Activated naive CD4-positive, alpha-beta T cell treated with anti-CD3 and anti-CD28 coated beads for 36 hours (primary cell): ENCODE data around the gene OXSR1. TPM values are rescaled to one million over a fixed set of nuclear protein-coding genes. Genes with fewer than 3 reads are reported as not detected.
"Not testable (repeated sequence)": the region's sequence is repeated elsewhere in the genome, so short reads cannot be mapped to it uniquely, and the experiment has no call there.

Experiments
- CTCF ChIA-PET: fragments of 350-600 bp; sonication (Branson Sonifier 250); formaldehyde crosslinking; loops from one replicate; lab custom pipeline; 2021; ENCODE audit warnings: antibody characterized with exemption; lab: Charles Lee
- DNase-seq: peaks from one replicate; pipeline ENCODE4 v3.0.0-alpha.2; 2020
- H3K27ac Mint-ChIP-seq: one replicate; pipeline ENCODE4 v1.8.0; 2021; ENCODE audit warnings: mild to moderate bottlenecking, mixed read lengths
- H3K27me3 Mint-ChIP-seq: one replicate; pipeline ENCODE4 v1.8.0; 2021; ENCODE audit warnings: low read depth, mixed read lengths
- H3K36me3 Mint-ChIP-seq: one replicate; pipeline ENCODE4 v1.8.0; 2021; ENCODE audit warnings: low read depth, mixed read lengths
- H3K4me1 Mint-ChIP-seq: one replicate; pipeline ENCODE4 v1.8.0; 2021; ENCODE audit warnings: low read depth, mixed read lengths
- H3K4me3 Mint-ChIP-seq: one replicate; pipeline ENCODE4 v1.8.0; 2021; ENCODE audit warnings: mild to moderate bottlenecking, moderate library complexity, mixed read lengths
- H3K9me3 Mint-ChIP-seq: one replicate; pipeline ENCODE4 v1.8.0; 2021; ENCODE audit warnings: mixed read lengths
- intact Hi-C: fragments of 100-400 bp; cut with micrococcal nuclease; formaldehyde crosslinking; loops from one replicate; pipeline ENCODE4 v1.15.1; 2023
- total RNA-seq, 2 experiments: library from RNA; stranded (reverse); gene quantifications; one replicate each; pipeline ENCODE4 v1.2.3, GENCODE V29; 2021

Gene OXSR1
- total RNA-seq, 2 experiments from 2014 or later: 33.8 to 35.0 TPM

DNA sequence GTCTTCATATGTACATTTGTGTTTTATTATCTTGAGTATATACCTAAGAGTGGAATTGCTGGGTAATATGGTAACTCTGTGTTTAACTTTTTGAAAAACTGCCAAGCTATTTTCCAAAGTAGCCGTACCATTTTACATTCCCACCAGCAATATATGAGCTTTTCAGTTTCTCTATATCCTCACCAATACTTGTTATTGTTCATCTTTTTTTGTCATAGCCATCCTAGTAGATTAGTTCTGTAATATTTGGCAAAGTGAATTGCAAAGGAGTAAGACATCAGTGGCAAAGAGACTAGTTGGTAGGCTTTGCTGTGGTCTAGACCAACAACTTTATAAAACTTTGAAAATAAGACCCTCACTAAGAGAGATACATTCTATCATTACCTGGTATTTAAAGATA is 21.4 kb downstream of the OXSR1 start:
- Mint-ChIP-seq H3K36me3 (peaks cover 28% of the 10 kb centered on the region), H3K27ac (no peak overlapping the region), H3K4me1 (peaks cover 4% of the 10 kb centered on the region), H3K9me3 (peaks cover 4% of the 10 kb centered on the region), H3K27me3 (no peaks in the 10 kb centered on the region), H3K4me3 (no peak overlapping the region)
- DNase-seq: no peak
- intact Hi-C loops: no loop called here
- CTCF ChIA-PET: no interaction called here

DNA sequence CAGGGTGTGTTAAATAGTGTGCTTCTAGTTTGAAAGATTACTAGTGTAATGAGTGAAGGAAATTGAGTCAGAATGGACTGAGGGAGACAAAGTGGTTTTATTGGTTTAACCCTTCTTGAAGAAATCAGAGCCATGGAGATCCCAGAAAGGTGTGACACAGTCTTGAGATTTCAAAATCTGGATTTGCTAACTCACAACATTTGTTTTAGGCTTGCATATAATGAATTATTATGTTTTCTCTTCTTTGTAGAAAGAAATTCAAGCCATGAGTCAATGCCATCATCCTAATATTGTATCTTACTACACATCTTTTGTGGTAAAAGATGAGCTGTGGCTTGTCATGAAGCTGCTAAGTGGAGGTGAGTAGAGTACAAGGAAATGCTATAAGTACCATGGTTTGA is 25.1 kb downstream of the OXSR1 start:
- Mint-ChIP-seq H3K4me3 (no peak overlapping the region), H3K27me3 (no peaks in the 10 kb centered on the region), H3K4me1 (peaks cover 2% of the 10 kb centered on the region), H3K9me3 (peaks cover 4% of the 10 kb centered on the region), H3K27ac (no peak overlapping the region), H3K36me3 (peaks cover 25% of the 10 kb centered on the region)
- DNase-seq: no peak
- intact Hi-C loops: loop anchor here (2.0 kb wide), 1 partner anchor 16 kb away; no protein-coding TSS in a partner anchor
- CTCF ChIA-PET: interaction anchor here (0.6 to 1.3 kb wide), 2 partner anchors 36 to 108 kb away, joined by 3 to 4 read pairs; no protein-coding TSS in a partner anchor

DNA sequence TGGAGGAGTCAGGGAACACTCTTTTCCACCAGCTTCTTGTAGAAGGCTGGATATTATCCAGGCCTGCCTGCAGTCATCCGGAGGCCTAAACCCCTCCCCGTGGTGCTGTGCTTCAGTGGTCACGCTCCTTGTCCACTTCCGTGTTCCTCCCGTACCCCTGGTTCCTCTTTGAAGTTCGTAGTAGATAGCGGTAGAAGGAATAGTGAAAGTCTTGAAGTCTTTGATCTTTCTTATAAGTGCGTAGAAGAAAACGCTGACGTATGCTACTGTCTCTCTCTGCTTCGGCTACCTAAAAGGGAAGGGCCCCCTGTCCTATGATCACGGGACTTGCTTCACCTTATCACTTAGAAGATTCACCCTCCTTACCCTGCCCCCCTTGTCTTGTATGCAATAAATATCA is 37.6 kb downstream of the OXSR1 start:
- H3K4me3 Mint-ChIP-seq, intact Hi-C loops, H3K9me3 Mint-ChIP-seq, H3K27me3 Mint-ChIP-seq, DNase-seq, CTCF ChIA-PET, H3K27ac Mint-ChIP-seq: not testable (repeated sequence)
- Mint-ChIP-seq H3K36me3 (peaks cover 37% of the 10 kb centered on the region), H3K4me1 (peaks cover 40% of the 10 kb centered on the region)

DNA sequence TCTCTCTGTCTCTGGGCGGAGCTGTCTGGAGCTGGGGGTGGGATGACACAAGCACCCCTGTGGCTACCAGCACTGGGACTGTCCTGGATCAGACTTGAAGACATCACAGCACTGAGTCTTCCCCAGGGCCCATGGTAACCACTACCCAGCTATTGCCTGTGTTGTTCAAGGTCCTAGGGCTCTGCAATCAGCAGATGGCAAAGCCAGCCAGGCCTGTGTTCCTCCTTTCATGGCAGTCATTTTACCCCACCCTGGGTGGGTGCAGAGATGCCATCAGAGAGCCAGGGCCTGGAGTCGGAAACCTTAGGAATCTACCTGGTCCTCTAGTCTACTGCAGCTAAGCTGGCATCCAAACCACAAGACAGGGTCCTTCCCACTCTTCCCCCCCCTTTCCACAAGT is 38.4 kb downstream of the OXSR1 start:
- H3K4me1 Mint-ChIP-seq: peaks cover 43% of the 10 kb centered on the region
- H3K27me3 Mint-ChIP-seq: no peaks in the 10 kb centered on the region
- H3K4me3 Mint-ChIP-seq: no peak overlapping the region
- intact Hi-C loops: no loop called here
- H3K9me3 Mint-ChIP-seq: no peaks in the 10 kb centered on the region
- no peak overlapping the region for H3K27ac Mint-ChIP-seq
- CTCF ChIA-PET: no interaction called here
- DNase-seq: no peak
- peaks cover 39% of the 10 kb centered on the region for H3K36me3 Mint-ChIP-seq

DNA sequence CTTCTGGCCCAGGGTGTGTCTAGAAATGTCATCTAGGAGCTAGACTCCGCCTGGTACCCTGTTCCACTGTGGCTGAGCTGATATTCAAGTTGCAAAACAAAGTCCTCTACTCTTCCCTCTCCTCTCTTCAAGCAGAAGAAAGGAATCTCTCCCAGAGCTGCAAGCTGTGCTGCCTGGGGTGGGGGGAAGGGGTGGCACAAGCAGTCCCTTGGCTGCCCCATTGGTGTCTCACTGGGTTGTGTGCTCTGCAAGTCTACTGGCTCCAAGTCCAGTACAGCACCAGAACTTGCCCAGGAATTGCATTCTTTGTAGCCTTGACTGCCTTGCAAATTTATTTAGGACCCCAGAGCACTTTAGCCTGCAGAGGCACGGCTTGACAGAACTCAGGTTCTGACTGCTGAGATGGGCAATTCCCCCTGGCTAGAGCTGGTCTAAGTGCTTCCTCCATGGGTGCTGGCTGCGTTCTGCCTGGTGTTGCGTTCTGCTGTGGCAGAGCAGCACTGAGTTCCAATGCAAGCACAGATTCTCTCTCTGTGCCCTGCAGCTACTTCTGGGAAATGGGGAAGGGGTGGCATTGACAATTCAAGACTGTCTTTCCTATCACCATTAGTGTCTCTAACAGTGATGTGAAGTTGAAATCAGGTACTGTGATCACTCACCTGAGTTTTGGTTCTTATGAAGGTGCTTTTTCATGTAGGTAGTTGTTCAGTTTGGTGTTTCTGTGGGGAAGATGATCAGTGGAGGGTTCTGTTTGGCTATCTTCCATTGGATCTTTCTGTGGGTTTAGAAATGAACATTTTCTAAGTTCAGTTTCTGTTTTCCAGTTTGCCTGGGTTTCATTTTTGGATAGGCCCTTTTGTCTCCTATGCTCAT is 39.5 kb downstream of the OXSR1 start:
- CTCF ChIA-PET: interaction anchor here (0.9 kb wide), 1 partner anchor 87 kb away, joined by 3 read pairs; no protein-coding TSS in a partner anchor
- peaks cover 37% of the 10 kb centered on the region for H3K36me3 Mint-ChIP-seq
- H3K9me3 Mint-ChIP-seq: no peaks in the 10 kb centered on the region
- H3K27me3 Mint-ChIP-seq: no peaks in the 10 kb centered on the region
- no peak overlapping the region for H3K4me3 Mint-ChIP-seq
- no peak for DNase-seq
- intact Hi-C loops: no loop called here
- no peak overlapping the region for H3K27ac Mint-ChIP-seq
- peaks cover 48% of the 10 kb centered on the region for H3K4me1 Mint-ChIP-seq

DNA sequence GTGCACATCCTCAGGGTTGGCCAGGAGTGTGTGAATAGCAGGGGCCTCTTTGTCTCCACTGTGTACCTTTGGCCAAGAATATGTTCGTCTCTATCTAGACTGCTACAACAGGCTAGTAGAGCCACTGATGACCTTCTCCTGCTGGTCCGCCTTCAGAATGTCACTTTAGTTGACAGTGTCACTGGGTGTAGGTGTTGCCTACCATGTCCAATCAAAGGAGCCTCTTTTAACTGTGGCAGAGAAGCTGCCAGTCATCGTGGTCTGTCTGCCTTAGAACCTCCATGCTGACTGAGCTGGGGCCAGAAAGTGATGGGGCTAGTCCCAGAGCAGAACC is 40.1 kb downstream of the OXSR1 start:
- CTCF ChIA-PET: no interaction called here
- intact Hi-C loops: no loop called here
- H3K27ac Mint-ChIP-seq: peak overlapping the region; percentile 9

DNA sequence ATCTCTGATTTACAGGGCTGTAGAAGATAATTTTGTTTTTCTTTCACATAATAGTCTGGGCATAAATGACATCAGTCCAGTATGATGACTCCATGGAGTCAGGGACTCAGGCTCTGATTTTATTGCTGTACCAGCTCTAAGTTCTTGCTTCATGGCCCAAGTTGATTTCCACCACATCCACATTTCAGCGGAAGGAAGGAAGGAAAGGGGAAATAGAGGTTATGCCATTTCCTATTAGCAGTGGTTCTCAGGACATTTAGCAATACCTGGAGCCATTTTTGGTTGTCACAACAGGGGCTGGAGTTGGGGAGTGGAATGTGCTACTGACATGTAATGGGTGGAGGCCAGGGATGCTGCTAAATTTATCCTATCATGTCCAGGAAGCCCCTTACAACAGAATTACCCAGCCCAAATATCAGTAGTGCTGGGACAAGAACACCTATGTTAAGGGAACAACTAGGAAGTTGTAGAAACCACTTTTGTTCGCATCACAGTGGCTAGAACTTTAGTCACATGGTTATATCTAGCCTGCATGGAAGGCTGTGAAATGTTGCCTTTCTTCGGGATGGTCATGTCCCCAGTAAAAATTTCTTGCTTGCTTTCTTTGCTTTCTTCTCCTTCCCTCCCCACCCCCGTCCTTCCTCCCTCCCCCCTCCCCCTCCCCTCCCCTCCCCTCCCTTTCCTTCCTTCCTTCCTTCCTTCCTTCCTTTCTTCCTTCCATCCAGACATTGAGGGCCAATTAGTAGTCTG is 42.1 kb downstream of the OXSR1 start:
- intact Hi-C loops: loop anchor here (2.0 kb wide), 1 partner anchor 33 kb away; no protein-coding TSS in a partner anchor
- Mint-ChIP-seq H3K4me3 (no peak overlapping the region), H3K27ac (no peak overlapping the region), H3K9me3 (no peaks in the 10 kb centered on the region), H3K27me3 (no peaks in the 10 kb centered on the region), H3K36me3 (peaks cover 25% of the 10 kb centered on the region), H3K4me1 (peaks cover 60% of the 10 kb centered on the region)
- DNase-seq: no peak
- CTCF ChIA-PET: no interaction called here

More for the DNA sequence above, 40.1 kb downstream of the OXSR1 start:
- Mint-ChIP-seq H3K36me3 (peaks cover 34% of the 10 kb centered on the region), H3K27me3 (no peaks in the 10 kb centered on the region), H3K9me3 (no peaks in the 10 kb centered on the region), H3K4me3 (no peak overlapping the region), H3K4me1 (peaks cover 54% of the 10 kb centered on the region)
- peak; percentile 39 for DNase-seq

DNA sequence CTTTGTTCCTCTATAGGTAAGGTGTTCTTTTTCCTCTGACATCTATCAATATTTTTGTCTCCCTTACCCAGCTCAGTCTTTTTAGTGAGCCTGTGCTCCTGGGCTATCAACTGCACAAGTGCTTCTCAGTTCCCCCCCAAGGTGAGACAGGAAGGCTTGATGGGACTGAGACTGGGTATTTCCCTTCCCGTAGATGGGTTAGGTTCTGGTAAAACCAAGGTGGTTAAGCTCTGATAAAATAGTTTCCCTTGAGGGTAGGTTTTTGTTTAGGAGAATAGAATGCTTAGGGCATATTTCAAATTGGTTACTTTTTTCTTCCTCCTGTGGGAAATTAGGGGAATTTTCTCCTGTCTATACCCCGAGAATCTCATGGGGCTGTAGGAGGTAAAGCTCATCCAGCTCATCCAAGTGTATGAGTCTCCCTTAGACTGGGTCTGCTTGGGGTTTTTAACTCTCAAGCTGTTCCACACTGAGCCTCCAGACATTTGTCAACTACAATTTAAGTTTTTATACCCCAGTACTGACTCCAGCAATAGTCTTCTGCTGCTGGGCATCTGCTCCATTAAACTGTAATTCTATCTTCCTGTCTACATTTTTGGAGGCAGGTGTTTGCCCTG is 44.9 kb downstream of the OXSR1 start:
- peak overlapping the region; percentile 4 for H3K27ac Mint-ChIP-seq
- intact Hi-C loops: loop anchor here (2.0 kb wide), 1 partner anchor 45 kb away; the partner anchor contains the start of gene OXSR1
- peaks cover 23% of the 10 kb centered on the region for H3K36me3 Mint-ChIP-seq
- H3K4me3 Mint-ChIP-seq: no peak overlapping the region
- peaks cover 57% of the 10 kb centered on the region for H3K4me1 Mint-ChIP-seq
- no peaks in the 10 kb centered on the region for H3K27me3 Mint-ChIP-seq
- DNase-seq: peak; percentile 25
- CTCF ChIA-PET: interaction anchor here (1.0 to 1.3 kb wide), 2 partner anchors 11 to 87 kb away, joined by 3 read pairs; no protein-coding TSS in a partner anchor
- no peaks in the 10 kb centered on the region for H3K9me3 Mint-ChIP-seq

DNA sequence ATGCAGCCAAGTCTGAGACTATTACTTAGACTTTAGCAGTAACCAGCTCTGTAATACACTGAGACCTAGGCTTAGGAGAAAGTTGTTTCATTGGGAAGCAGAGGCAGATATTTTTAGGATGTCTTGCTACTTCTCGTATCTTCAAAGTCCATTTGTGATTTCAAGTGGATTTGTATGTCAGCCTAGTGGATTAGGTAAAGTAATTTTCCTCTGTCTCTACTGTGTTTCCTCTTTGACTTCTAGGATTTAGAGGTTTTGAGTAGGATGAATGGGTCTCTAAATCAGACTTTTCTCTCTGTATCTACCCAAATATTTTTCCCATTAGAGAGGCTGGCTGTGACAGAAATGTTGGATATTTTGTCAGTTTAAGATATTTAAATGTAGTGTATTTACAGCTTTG is 46.8 kb downstream of the OXSR1 start:
- no peaks in the 10 kb centered on the region for H3K9me3 Mint-ChIP-seq
- CTCF ChIA-PET: no interaction called here
- no peaks in the 10 kb centered on the region for H3K27me3 Mint-ChIP-seq
- intact Hi-C loops: no loop called here
- peaks cover 24% of the 10 kb centered on the region for H3K36me3 Mint-ChIP-seq
- no peak overlapping the region for H3K4me3 Mint-ChIP-seq
- no peak overlapping the region for H3K27ac Mint-ChIP-seq
- peaks cover 42% of the 10 kb centered on the region for H3K4me1 Mint-ChIP-seq
- no peak for DNase-seq

DNA sequence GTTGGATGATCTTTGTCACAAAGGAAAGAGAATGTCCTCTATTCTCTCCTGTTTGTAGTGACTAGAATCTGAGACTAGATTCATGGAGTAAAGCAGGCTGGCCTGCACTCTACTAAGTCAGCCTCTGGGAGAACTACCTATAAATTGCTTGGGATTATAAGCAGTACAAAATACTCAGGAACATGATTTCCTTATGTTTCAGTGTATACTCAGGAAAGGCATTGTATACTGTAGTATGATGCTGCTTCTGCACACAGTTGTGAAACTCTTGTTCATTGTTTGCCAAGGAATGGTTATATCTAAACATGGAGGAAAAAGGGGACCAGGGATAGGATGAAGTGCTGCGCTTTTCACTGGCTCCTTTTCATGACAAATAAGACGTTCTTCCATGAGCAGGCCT is 49.2 kb downstream of the OXSR1 start:
- intact Hi-C loops: no loop called here
- no peak overlapping the region for H3K27ac Mint-ChIP-seq
- H3K4me3 Mint-ChIP-seq: no peak overlapping the region
- H3K4me1 Mint-ChIP-seq: peaks cover 36% of the 10 kb centered on the region
- CTCF ChIA-PET: interaction anchor here (0.7 to 1.2 kb wide), 2 partner anchors 84 to 96 kb away, joined by 3 to 4 read pairs; no protein-coding TSS in a partner anchor
- DNase-seq: no peak
- H3K27me3 Mint-ChIP-seq: no peaks in the 10 kb centered on the region
- peaks cover 22% of the 10 kb centered on the region for H3K36me3 Mint-ChIP-seq
- no peaks in the 10 kb centered on the region for H3K9me3 Mint-ChIP-seq

DNA sequence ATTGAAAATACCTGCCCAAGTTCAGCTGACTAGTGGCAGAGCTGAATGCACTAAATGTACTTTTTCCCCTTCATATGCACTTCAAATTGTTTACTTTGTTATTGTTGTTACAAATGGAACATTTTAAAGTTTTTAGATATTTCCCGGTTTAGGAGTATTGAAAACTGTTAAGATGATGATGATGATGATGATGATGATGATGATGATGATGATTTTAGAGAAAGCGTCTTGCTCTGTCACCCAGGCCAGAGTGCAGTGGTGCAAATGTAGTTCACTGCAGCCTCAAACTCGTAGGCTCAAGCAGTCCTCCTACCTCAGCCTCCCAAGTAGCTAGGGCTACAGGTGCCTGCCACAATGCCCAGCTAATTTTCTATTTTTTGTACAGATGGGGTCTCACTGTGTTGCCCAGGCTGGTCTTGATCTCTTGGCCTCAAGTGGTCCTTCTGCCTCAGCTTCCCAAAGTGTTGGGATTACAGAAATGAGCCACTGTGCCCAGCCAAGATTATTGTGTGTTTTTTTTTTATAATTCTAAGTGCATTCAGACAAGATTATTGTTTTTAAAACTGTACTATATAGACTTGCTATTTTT is 54.4 kb downstream of the OXSR1 start:
- Mint-ChIP-seq H3K27me3 (no peaks in the 10 kb centered on the region), H3K9me3 (no peaks in the 10 kb centered on the region), H3K4me3 (no peak overlapping the region), H3K36me3 (peaks cover 30% of the 10 kb centered on the region), H3K27ac (no peak overlapping the region), H3K4me1 (peaks cover 14% of the 10 kb centered on the region)
- no peak for DNase-seq
- intact Hi-C loops: no loop called here
- CTCF ChIA-PET: no interaction called here

DNA sequence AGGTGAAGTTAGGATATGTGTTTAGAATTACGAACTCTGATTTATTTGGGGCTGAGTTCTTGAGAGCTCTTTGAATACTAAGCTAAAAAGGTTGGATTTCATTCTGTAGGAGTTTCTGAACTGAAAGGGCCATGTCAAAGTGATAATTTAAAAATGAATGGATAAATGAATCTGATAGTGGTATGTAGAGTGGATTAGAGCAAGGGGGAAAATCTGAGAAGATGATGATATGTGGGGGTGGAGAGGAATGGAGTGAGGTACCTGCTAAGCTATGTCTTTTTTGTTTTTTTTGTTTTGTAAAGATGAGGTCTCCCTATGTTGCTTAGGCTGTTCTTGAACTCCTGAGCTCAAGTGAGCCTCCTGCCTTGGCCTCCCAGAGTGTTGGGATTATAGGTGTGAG is 55.7 kb downstream of the OXSR1 start:
- H3K9me3 Mint-ChIP-seq: no peaks in the 10 kb centered on the region
- CTCF ChIA-PET: interaction anchor here (1.0 kb wide), 1 partner anchor 10 kb away, joined by 3 read pairs; no protein-coding TSS in a partner anchor
- DNase-seq: no peak
- H3K4me1 Mint-ChIP-seq: peaks cover 17% of the 10 kb centered on the region
- H3K27ac Mint-ChIP-seq: no peak overlapping the region
- peaks cover 36% of the 10 kb centered on the region for H3K36me3 Mint-ChIP-seq
- H3K4me3 Mint-ChIP-seq: no peak overlapping the region
- intact Hi-C loops: no loop called here
- H3K27me3 Mint-ChIP-seq: no peaks in the 10 kb centered on the region
